ENCODE measurements around the gene C1orf52. TPM values are rescaled to one million over a fixed set of nuclear protein-coding genes. Genes with fewer than 3 reads are reported as not detected.
A peak's percentile ranks its signal among the peaks of the same experiment; 100 is the strongest.

Gene C1orf52
- total RNA-seq, 1 donor from 2014 or later, result 12.8 TPM

- DNase-seq (ENCODE audit: low read depth), result no peak
These were observed 21.8 kb downstream of the C1orf52 start for GRCh38 chr1:85237613-85238012.

GRCh38 chr1:85230305-85230977, 29.0 kb downstream of the C1orf52 start:
- DNase-seq (ENCODE audit: low read depth), result no peak

- peak; percentile 23 for DNase-seq (ENCODE audit: low read depth)
These were observed 29.8 kb downstream of the C1orf52 start for GRCh38 chr1:85229574-85230097.

GRCh38 chr1:85228972-85229371, 30.5 kb downstream of the C1orf52 start:
- DNase-seq (ENCODE audit: low read depth), result peak; percentile 25

GRCh38 chr1:85225624-85226380, 33.7 kb downstream of the C1orf52 start:
- no peak for DNase-seq (ENCODE audit: low read depth)

- DNase-seq (ENCODE audit: low read depth), result no peak
These were observed 34.5 kb downstream of the C1orf52 start for GRCh38 chr1:85224734-85225623.

- DNase-seq (ENCODE audit: low read depth), result no peak
These were observed 35.2 kb downstream of the C1orf52 start for GRCh38 chr1:85224295-85224694.

GRCh38 chr1:85223334-85223733, 36.1 kb downstream of the C1orf52 start:
- DNase-seq (ENCODE audit: low read depth), result no peak

GRCh38 chr1:85220756-85221201, 38.7 kb downstream of the C1orf52 start:
- no peak for DNase-seq (ENCODE audit: low read depth)

- no peak for DNase-seq (ENCODE audit: low read depth)
These were observed 39.4 kb downstream of the C1orf52 start for GRCh38 chr1:85219853-85220610.

GRCh38 chr1:85216697-85217096, 42.8 kb downstream of the C1orf52 start:
- DNase-seq (ENCODE audit: low read depth), result no peak

- no peak for DNase-seq (ENCODE audit: low read depth)
These were observed 44.8 kb downstream of the C1orf52 start for GRCh38 chr1:85214654-85215053.

GRCh38 chr1:85208488-85208887, 51.0 kb downstream of the C1orf52 start:
- DNase-seq (ENCODE audit: low read depth), result no peak

- DNase-seq (ENCODE audit: low read depth), result no peak
These were observed 55.8 kb downstream of the C1orf52 start for GRCh38 chr1:85203573-85204171.

GRCh38 chr1:85202864-85203255, 56.6 kb downstream of the C1orf52 start:
- DNase-seq (ENCODE audit: low read depth), result no peak

- no peak for DNase-seq (ENCODE audit: low read depth)
These were observed 57.2 kb downstream of the C1orf52 start for GRCh38 chr1:85202092-85202863.

- DNase-seq (ENCODE audit: low read depth), result peak; percentile 69
These were observed 57.9 kb downstream of the C1orf52 start for GRCh38 chr1:85201340-85202091.

GRCh38 chr1:85200463-85201339, 58.8 kb downstream of the C1orf52 start, which contains the start of gene SYDE2:
Gene SYDE2 (minus strand): TSS chr1:85201016. CDS start chr1:85200996, 20 bp downstream.
- DNase-seq (ENCODE audit: low read depth), result peak; percentile 73
